OCI-LY7 (cell line): ENCODE measurements around the gene EEIG2. TPM values are rescaled to one million over a fixed set of nuclear protein-coding genes. Genes with fewer than 3 reads are reported as not detected.
"Not testable (repeated sequence)": the region's sequence is repeated elsewhere in the genome, so short reads cannot be mapped to it uniquely, and the experiment has no call there.

Experiments
- BruUV-seq: library from RNA; stranded (reverse); fragments of 400-500 nt; replicated peaks from 2 replicates; lab custom pipeline; 2021; lab: Mats Ljungman, UMichigan
- CTCF ChIA-PET: fragments of 300-600 bp; sonication (Branson Sonifier 250); formaldehyde crosslinking; loops from one replicate; lab custom pipeline; 2022; ENCODE audit warnings: antibody characterized with exemption; ENCODE audit not compliant: unreplicated experiment; lab: Charles Lee
- POLR2A ChIA-PET: fragments of 300-600 bp; sonication (Branson Sonifier 250); formaldehyde crosslinking; loops from one replicate; lab custom pipeline; 2022; ENCODE audit warnings: antibody characterized with exemption; lab: Charles Lee
- DNase-seq: peaks from one replicate; pipeline ENCODE4 v3.0.0-alpha.2; 2015; ENCODE audit warnings: low spot score
- H2AFZ ChIP-seq: fragments of 200-600 bp; sonication (generic), shearing (Covaris generic); 2 replicates; pipeline ENCODE4 v1.6.1; 2014; ENCODE audit warnings: mild to moderate bottlenecking, antibody characterized with exemption, low read length, moderate library complexity
- H3K27ac ChIP-seq: fragments of 200-600 bp; sonication (generic); 2 replicates; pipeline ENCODE4 v1.5.1; 2014; ENCODE audit warnings: mixed run types, low read depth, mild to moderate bottlenecking, moderate library complexity, low read length, inconsistent platforms; ENCODE audit not compliant: poor library complexity, severe bottlenecking
- H3K36me3 ChIP-seq: fragments of 200-600 bp; sonication (generic); 2 replicates; pipeline ENCODE4 v1.6.1; 2014; ENCODE audit warnings: mild to moderate bottlenecking, antibody characterized with exemption, low read length, moderate library complexity, mixed read lengths; ENCODE audit not compliant: insufficient read depth
- H3K4me1 ChIP-seq: fragments of 200-600 bp; sonication (generic); 2 replicates; pipeline ENCODE4 v1.5.1; 2014; ENCODE audit warnings: mild to moderate bottlenecking, low read length; ENCODE audit not compliant: insufficient read depth, poor library complexity, severe bottlenecking
- H3K4me2 ChIP-seq: fragments of 200-600 bp; sonication (generic); 2 replicates; pipeline ENCODE4 v1.6.1; 2014; ENCODE audit warnings: mild to moderate bottlenecking, low read length
- H3K4me3 ChIP-seq: fragments of 200-600 bp; sonication (generic); 2 replicates; pipeline ENCODE4 v1.5.1; 2014; ENCODE audit warnings: mild to moderate bottlenecking, low read depth, low read length; ENCODE audit not compliant: poor library complexity, severe bottlenecking
- H3K79me2 ChIP-seq: fragments of 200-600 bp; sonication (generic); 2 replicates; pipeline ENCODE4 v1.6.1; 2016; ENCODE audit warnings: low read depth, mild to moderate bottlenecking, low read length, moderate library complexity, mixed read lengths; ENCODE audit not compliant: insufficient read depth
- H3K9me2 ChIP-seq: fragments of 200-600 bp; sonication (generic); 2 replicates; pipeline ENCODE4 v1.6.1; 2016; ENCODE audit warnings: mild to moderate bottlenecking, low read length, mixed read lengths; ENCODE audit not compliant: insufficient read depth
- H3K9me3 ChIP-seq: fragments of 200-600 bp; sonication (generic); 2 replicates; pipeline ENCODE4 v1.6.1; 2014; ENCODE audit warnings: mild to moderate bottlenecking, mixed run types, low read length, mixed read lengths
- H4K20me1 ChIP-seq: fragments of 200-600 bp; sonication (generic); 2 replicates; pipeline ENCODE4 v1.6.1; 2014; ENCODE audit warnings: mild to moderate bottlenecking, antibody characterized with exemption, low read length, moderate library complexity, mixed read lengths; ENCODE audit not compliant: insufficient read depth
- CTCF ChIP-seq: fragments of 200-600 bp; sonication (generic); conservative IDR thresholded peaks from 2 replicates; pipeline ENCODE4 v1.5.1; 2014; ENCODE audit warnings: mild to moderate bottlenecking, antibody characterized with exemption, low read length, moderate library complexity, mixed read lengths
- EZH2phosphoT487 ChIP-seq: fragments of 200-600 bp; sonication (generic); IDR thresholded peaks from 2 replicates; pipeline ENCODE4 v1.6.1; 2018; ENCODE audit warnings: low read depth, borderline replicate concordance, mild to moderate bottlenecking, mixed run types, antibody characterized with exemption, low read length, moderate library complexity, mixed read lengths
- intact Hi-C: fragments of 100-400 bp; cut with micrococcal nuclease; formaldehyde crosslinking; loops from one replicate; pipeline ENCODE4 v1.10.0; 2022; ENCODE audit not compliant: unreplicated experiment
- total RNA-seq, 2 experiments: library from RNA; depleted of rRNA in 1 of 2; stranded (reverse); fragments of >200 nt in 1 of 2; shearing (Covaris generic) in 1 of 2; gene quantifications; 2 replicates each; pipeline ENCODE4 v1.2.3, GENCODE V29; 2014 to 2022

EEIG2 gene
- total RNA-seq, 2 experiments from 2014 or later: 23.1 to 24.7 TPM

GRCh38 chr1:108512239-108513043 is 47.5 kb upstream of the EEIG2 start:
- no peak overlapping the region for H2AFZ ChIP-seq
- no peak overlapping the region for H3K4me2 ChIP-seq
- POLR2A ChIA-PET: interaction anchor here (0.8 to 3.1 kb wide), 2 partner anchors 48 to 74 kb away, joined by 3 to 20 read pairs; partner anchors contain the start of gene EEIG2

GRCh38 chr1:108513044-108513415 is 46.9 kb upstream of the EEIG2 start:
- Histone ChIP-seq H3K9me3 (0 out of 2 replicates have a peak, but pooled peaks cover 4% of the 10 kb centered on the region), H4K20me1 (no peaks in the 10 kb centered on the region), H3K27ac (no peak overlapping the region), H3K36me3 (no peaks in the 10 kb centered on the region), H3K9me2 (no peaks in the 10 kb centered on the region), H3K4me2 (no peak overlapping the region), H3K4me3 (no peak overlapping the region), H2AFZ (no peak overlapping the region), H3K4me1 (no peaks in the 10 kb centered on the region), H3K79me2 (no peaks in the 10 kb centered on the region)
- ChIA-PET CTCF (interaction anchor here (1.3 to 2.0 kb wide), 2 partner anchors 48 to 130 kb away, joined by 4 to 15 read pairs; partner anchors contain the start of gene EEIG2), POLR2A (interaction anchor here (0.8 to 3.1 kb wide), 2 partner anchors 47 to 74 kb away, joined by 3 to 20 read pairs; partner anchors contain the start of gene EEIG2)
- no TSS peak for BruUV-seq
- DNase-seq: no peak
- intact Hi-C loops: no loop called here
- TF ChIP-seq CTCF (no peak), EZH2phosphoT487 (no peak)

More at GRCh38 chr1:108512239-108513043, 47.5 kb upstream of the EEIG2 start:
- CTCF ChIA-PET: interaction anchor here (1.3 to 2.0 kb wide), 2 partner anchors 48 to 131 kb away, joined by 4 to 15 read pairs; partner anchors contain the start of gene EEIG2
- DNase-seq: peak; percentile 59
- no peaks in the 10 kb centered on the region for H4K20me1 ChIP-seq
- H3K27ac ChIP-seq: no peak overlapping the region
- TF ChIP-seq CTCF: peak; percentile 98
- TF ChIP-seq EZH2phosphoT487: no peak
- H3K79me2 ChIP-seq: no peaks in the 10 kb centered on the region
- intact Hi-C loops: loop anchor here (1.0 kb wide), 2 partner anchors 49 to 131 kb away; no protein-coding TSS in a partner anchor
- BruUV-seq: no TSS peak
- no peaks in the 10 kb centered on the region for H3K36me3 ChIP-seq
- H3K9me3 ChIP-seq: 0 out of 2 replicates have a peak, but pooled peaks cover 4% of the 10 kb centered on the region
- H3K4me1 ChIP-seq: no peaks in the 10 kb centered on the region
- H3K4me3 ChIP-seq: no peak overlapping the region
- no peaks in the 10 kb centered on the region for H3K9me2 ChIP-seq

GRCh38 chr1:108513914-108514313 is 46.0 kb upstream of the EEIG2 start:
- H3K79me2 ChIP-seq, H3K4me1 ChIP-seq, H4K20me1 ChIP-seq, H3K36me3 ChIP-seq, H2AFZ ChIP-seq, H3K27ac ChIP-seq, DNase-seq, H3K9me2 ChIP-seq, intact Hi-C loops, H3K4me3 ChIP-seq, POLR2A ChIA-PET, H3K9me3 ChIP-seq, BruUV-seq, CTCF ChIA-PET, H3K4me2 ChIP-seq: not testable (repeated sequence)

- H2AFZ ChIP-seq, H3K27ac ChIP-seq, H3K4me1 ChIP-seq, H4K20me1 ChIP-seq, DNase-seq, BruUV-seq, H3K4me3 ChIP-seq, H3K9me2 ChIP-seq, intact Hi-C loops, H3K9me3 ChIP-seq, POLR2A ChIA-PET, H3K4me2 ChIP-seq, H3K79me2 ChIP-seq, CTCF ChIA-PET, H3K36me3 ChIP-seq: not testable (repeated sequence)
Measured at GRCh38 chr1:108517301-108517897, 42.5 kb upstream of the EEIG2 start.
